HG02588 (cell line): ENCODE data around the gene GMEB2.

Experiments
- ATAC-seq: cut with Tn5 transposase; IDR thresholded peaks from one replicate; pipeline ENCODE4 v1.9.1; 2021; ENCODE audit warnings: mild to moderate bottlenecking, moderate library complexity; ENCODE audit not compliant: unreplicated experiment

Gene GMEB2

GRCh38 chr20:63547725-63548480 lies 79.0 kb downstream of the GMEB2 start, which contains the start of gene SRMS:
Gene SRMS (minus strand): TSS chr20:63547749. CDS start chr20:63547463, 286 bp downstream.
- ATAC-seq: no peak

GRCh38 chr20:63546956-63547724 lies 79.8 kb downstream of the GMEB2 start:
- no peak for ATAC-seq

- ATAC-seq: no peak
These were observed 80.5 kb downstream of the GMEB2 start for GRCh38 chr20:63546256-63546955.

GRCh38 chr20:63545814-63546213 lies 81.1 kb downstream of the GMEB2 start:
- no peak for ATAC-seq

- ATAC-seq: no peak
These were observed 81.9 kb downstream of the GMEB2 start for GRCh38 chr20:63544958-63545516.

- no peak for ATAC-seq
These were observed 82.5 kb downstream of the GMEB2 start for GRCh38 chr20:63544241-63544957.

- no peak for ATAC-seq
These were observed 83.2 kb downstream of the GMEB2 start for GRCh38 chr20:63543733-63544132.

GRCh38 chr20:63543131-63543530 lies 83.8 kb downstream of the GMEB2 start:
- ATAC-seq: no peak

- ATAC-seq: no peak
These were observed 84.2 kb downstream of the GMEB2 start for GRCh38 chr20:63542696-63543095.

GRCh38 chr20:63542031-63542559 lies 84.8 kb downstream of the GMEB2 start:
- no peak for ATAC-seq

GRCh38 chr20:63541371-63541770 lies 85.5 kb downstream of the GMEB2 start:
- ATAC-seq: no peak

- ATAC-seq: no peak
These were observed 86.3 kb downstream of the GMEB2 start for GRCh38 chr20:63540417-63541186.

GRCh38 chr20:63539441-63540370 lies 87.2 kb downstream of the GMEB2 start:
- ATAC-seq: no peak

- ATAC-seq: no peak
These were observed 87.8 kb downstream of the GMEB2 start for GRCh38 chr20:63539092-63539430.

GRCh38 chr20:63538204-63539091 lies 88.5 kb downstream of the GMEB2 start:
- ATAC-seq: peak; percentile 3
